Upper lobe of right lung (tissue), 1 donor: ENCODE results near the gene GCDH. TPM values are rescaled to one million over a fixed set of nuclear protein-coding genes. Genes with fewer than 3 reads are reported as not detected.

Experiments
- ATAC-seq: fragments of 200-7000 bp; cut with Tn5 transposase; one replicate; pipeline ENCODE4 v1.9.1; 2020; ENCODE audit warnings: mild to moderate bottlenecking, moderate library complexity
- DNase-seq: peaks from one replicate; pipeline ENCODE4 v3.0.0-alpha.2; 2020
- H3K27ac ChIP-seq: fragments of 200-600 bp; one replicate; pipeline ENCODE4 v1.8.0; 2022
- H3K27me3 ChIP-seq: fragments of 200-600 bp; one replicate; pipeline ENCODE4 v1.8.0; 2022; ENCODE audit warnings: mild to moderate bottlenecking
- H3K36me3 ChIP-seq: fragments of 200-600 bp; one replicate; pipeline ENCODE4 v1.8.0; 2022
- H3K4me1 ChIP-seq: fragments of 200-600 bp; one replicate; pipeline ENCODE4 v1.8.0; 2022
- H3K4me3 ChIP-seq: fragments of 200-600 bp; one replicate; pipeline ENCODE4 v1.8.0; 2022; ENCODE audit warnings: mild to moderate bottlenecking
- H3K9me3 ChIP-seq: fragments of 200-600 bp; one replicate; pipeline ENCODE4 v1.8.0; 2022
- intact Hi-C: fragments of 100-400 bp; cut with DNase I; formaldehyde crosslinking; loops from one replicate; pipeline ENCODE4 v1.11.0; 2022
- total RNA-seq: library from RNA; stranded (reverse); fragmentation: NEBNext Ultra II Directional; extraction: Animal tissue kit (Norgen Biotek cat#: 25700); gene quantifications from one replicate; pipeline ENCODE4 v1.2.1, GENCODE V29; 2021
- TF ChIP-seq, protein P1 (sequence below): fragments of 200-600 bp; IDR thresholded peaks from one replicate; pipeline ENCODE4 v1.8.0; 2022; ENCODE audit warnings: antibody characterized with exemption
- donor health status: DM: no; HTN: yes; CAD: no; lungs with severe emphysema.

The GCDH gene
- total RNA-seq, 1 donor from 2014 or later = 21.0 TPM

DNA sequence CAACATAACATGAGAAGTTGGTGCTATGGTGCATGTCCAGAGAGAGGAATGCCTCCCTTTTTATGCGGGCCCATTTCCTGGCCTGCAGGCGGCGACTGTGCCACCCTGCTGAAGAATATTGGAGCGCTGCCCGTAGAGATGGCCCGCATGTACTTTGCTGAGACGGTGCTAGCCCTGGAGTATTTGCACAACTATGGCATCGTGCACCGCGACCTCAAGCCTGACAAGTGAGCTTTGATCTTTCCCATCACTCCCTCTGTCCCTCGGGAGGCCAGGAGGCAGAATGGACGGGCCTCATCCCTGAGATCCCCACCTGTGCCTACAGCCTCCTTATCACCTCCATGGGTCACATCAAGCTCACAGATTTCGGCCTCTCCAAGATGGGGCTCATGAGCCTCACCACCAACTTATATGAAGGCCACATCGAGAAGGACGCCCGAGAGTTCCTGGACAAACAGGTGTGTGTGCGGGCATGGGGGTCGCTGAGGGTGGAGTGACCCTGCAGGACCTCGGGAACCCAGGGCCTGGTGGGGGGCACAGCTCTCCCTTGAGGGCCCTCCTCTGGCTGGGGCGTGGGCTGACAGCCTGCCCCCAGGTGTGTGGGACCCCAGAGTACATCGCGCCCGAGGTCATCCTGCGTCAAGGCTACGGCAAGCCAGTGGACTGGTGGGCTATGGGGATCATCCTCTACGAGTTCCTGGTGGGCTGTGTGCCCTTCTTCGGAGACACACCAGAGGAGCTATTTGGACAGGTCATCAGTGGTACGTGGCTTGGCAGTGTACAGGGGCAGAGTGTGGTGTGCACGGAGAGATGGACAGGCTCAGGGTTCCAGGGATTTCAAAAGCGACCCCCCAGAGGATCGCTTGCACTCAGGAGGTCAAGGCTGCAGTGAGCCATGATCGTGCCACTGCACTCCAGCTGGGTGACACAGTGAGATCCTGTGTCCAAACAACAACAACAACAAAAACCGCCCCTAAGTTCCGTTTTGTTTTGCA, 25.9 kb upstream of the GCDH start:
- intact Hi-C loops = no loop called here
- Histone ChIP-seq H3K27ac (no peak overlapping the region), H3K36me3 (no peaks in the 10 kb centered on the region), H3K4me1 (peaks cover 5% of the 10 kb centered on the region), H3K9me3 (no peaks in the 10 kb centered on the region), H3K27me3 (no peaks in the 10 kb centered on the region), H3K4me3 (no peak overlapping the region)
- TF ChIP-seq, protein P1, sequence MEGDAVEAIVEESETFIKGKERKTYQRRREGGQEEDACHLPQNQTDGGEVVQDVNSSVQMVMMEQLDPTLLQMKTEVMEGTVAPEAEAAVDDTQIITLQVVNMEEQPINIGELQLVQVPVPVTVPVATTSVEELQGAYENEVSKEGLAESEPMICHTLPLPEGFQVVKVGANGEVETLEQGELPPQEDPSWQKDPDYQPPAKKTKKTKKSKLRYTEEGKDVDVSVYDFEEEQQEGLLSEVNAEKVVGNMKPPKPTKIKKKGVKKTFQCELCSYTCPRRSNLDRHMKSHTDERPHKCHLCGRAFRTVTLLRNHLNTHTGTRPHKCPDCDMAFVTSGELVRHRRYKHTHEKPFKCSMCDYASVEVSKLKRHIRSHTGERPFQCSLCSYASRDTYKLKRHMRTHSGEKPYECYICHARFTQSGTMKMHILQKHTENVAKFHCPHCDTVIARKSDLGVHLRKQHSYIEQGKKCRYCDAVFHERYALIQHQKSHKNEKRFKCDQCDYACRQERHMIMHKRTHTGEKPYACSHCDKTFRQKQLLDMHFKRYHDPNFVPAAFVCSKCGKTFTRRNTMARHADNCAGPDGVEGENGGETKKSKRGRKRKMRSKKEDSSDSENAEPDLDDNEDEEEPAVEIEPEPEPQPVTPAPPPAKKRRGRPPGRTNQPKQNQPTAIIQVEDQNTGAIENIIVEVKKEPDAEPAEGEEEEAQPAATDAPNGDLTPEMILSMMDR = no peak
- DNase-seq = no peak
- ATAC-seq = no peak

DNA sequence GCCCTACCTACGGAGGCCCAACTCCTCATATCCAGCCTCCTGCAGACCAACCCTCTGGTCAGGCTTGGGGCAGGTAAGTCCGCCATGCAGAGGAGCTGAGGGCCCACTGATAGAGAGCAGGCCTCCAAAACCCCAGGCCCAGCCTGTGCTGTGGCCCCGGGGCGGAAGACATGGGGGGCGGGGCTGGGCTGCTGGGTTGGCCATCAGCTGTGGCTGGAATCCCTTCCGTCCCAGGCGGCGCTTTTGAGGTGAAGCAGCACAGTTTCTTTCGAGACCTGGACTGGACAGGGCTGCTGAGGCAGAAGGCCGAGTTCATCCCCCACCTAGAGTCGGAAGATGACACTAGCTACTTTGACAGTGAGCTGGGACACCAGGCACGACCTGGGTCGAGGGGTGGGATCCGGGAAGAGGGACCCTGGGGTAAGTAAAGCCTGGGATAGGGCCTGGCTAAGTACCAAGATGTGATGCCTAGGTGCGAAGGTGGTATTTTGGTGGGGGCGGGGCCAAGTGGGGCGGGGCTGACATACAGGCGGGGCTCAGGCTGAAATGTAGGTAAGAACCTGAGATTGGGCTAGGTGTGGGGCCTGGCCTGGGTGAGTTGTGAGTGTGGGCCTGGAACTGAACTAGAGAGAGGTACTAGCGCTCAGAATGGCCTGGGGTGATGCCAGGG, 25.1 kb upstream of the GCDH start:
- TF ChIP-seq, protein P1 = no peak
- ATAC-seq (no peak), DNase-seq (no peak)
- Histone ChIP-seq H3K9me3 (no peaks in the 10 kb centered on the region), H3K36me3 (no peaks in the 10 kb centered on the region), H3K27me3 (no peaks in the 10 kb centered on the region), H3K4me1 (peaks cover 5% of the 10 kb centered on the region), H3K27ac (no peak overlapping the region), H3K4me3 (no peak overlapping the region)
- intact Hi-C loops = no loop called here

DNA sequence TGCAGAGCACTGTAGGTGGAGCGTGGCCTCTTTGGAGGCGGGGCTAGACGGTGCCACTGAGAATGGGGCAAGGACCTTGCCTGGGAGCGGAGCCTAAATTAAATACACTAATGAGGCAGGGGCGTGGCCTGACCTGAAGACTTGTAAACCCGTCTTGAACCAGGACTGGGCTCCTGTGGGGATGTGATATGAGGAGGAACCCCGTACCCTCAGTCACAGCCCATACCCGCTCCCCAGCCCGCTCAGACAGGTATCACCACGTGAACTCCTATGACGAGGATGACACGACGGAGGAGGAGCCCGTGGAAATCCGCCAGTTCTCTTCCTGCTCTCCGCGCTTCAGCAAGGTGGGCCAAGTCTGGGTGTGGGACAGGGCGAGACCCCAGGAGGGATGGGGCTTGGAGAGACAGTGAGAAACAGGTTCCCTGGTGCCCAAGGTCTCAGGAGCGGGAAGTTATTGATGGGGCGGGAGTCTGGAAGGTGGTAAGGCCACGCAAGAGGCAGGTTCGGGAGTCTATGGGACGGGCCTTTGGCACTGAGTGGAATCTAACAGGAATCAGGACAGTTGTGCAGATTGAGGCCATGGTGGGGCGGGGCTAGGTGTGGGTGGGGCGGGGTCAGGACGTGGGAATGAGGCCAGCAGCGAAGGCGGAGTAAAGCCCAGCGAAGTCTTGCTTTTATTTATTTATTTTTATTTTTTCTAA, 24.4 kb upstream of the GCDH start:
- intact Hi-C loops = no loop called here
- Histone ChIP-seq H3K36me3 (no peaks in the 10 kb centered on the region), H3K4me3 (no peak overlapping the region), H3K27me3 (no peaks in the 10 kb centered on the region), H3K27ac (no peak overlapping the region), H3K4me1 (peaks cover 5% of the 10 kb centered on the region), H3K9me3 (no peaks in the 10 kb centered on the region)
- TF ChIP-seq, protein P1 = no peak
- DNase-seq (no peak), ATAC-seq (no peak)

DNA sequence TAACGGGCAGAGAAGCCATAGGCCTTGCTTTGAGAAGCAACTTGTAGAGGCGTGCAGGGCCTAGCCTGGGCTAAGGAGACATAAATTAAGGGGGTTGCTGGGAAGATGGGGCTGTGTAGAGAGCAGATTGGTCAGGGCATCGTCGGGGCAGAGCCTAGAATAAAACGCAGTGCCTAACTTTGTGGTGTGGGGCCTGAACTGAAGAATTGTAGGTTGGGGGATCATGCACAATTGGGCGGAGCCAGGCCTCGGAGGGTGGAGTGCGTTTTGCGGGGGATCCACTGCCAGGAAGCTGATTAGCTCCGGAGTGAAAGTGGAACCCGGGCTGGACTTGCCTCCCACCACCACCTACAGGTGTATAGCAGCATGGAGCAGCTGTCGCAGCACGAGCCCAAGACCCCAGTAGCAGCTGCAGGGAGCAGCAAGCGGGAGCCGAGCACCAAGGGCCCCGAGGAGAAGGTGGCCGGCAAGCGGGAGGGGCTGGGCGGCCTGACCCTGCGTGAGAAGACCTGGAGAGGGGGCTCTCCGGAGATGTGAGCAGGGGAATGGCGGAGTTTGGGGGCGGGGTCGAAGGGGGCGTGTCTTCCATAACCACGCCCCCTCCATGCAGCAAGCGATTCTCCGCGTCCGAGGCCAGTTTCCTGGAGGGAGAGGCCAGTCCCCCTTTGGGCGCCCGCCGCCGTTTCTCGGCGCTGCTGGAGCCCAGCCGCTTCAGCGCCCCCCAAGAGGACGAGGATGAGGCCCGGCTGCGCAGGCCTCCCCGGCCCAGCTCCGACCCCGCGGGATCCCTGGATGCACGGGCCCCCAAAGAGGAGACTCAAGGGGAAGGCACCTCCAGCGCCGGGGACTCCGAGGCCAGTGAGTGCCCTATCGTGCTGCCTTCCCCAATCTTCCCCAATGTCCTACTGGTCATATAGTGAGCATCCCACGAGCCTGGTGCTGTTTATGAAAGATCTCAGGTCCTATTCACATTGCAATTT, 23.6 kb upstream of the GCDH start:
- Histone ChIP-seq H3K9me3 (no peaks in the 10 kb centered on the region), H3K4me3 (peak overlapping the region; percentile 44), H3K27me3 (no peaks in the 10 kb centered on the region), H3K36me3 (no peaks in the 10 kb centered on the region), H3K4me1 (peaks cover 5% of the 10 kb centered on the region), H3K27ac (no peak overlapping the region)
- intact Hi-C loops = no loop called here
- TF ChIP-seq, protein P1 = no peak
- DNase-seq (peak; percentile 84), ATAC-seq (peak; percentile 81)
